GM15510 (cell line): ENCODE results near the gene ZNF358.

ENCODE experiments used
- POLR2A ChIP-seq: IDR thresholded peaks from 3 replicates; pipeline ENCODE4 v1.6.1; 2011; ENCODE audit warnings: borderline replicate concordance; ENCODE audit not compliant: insufficient read length; ENCODE audit errors: extremely low read depth

Gene ZNF358

DNA sequence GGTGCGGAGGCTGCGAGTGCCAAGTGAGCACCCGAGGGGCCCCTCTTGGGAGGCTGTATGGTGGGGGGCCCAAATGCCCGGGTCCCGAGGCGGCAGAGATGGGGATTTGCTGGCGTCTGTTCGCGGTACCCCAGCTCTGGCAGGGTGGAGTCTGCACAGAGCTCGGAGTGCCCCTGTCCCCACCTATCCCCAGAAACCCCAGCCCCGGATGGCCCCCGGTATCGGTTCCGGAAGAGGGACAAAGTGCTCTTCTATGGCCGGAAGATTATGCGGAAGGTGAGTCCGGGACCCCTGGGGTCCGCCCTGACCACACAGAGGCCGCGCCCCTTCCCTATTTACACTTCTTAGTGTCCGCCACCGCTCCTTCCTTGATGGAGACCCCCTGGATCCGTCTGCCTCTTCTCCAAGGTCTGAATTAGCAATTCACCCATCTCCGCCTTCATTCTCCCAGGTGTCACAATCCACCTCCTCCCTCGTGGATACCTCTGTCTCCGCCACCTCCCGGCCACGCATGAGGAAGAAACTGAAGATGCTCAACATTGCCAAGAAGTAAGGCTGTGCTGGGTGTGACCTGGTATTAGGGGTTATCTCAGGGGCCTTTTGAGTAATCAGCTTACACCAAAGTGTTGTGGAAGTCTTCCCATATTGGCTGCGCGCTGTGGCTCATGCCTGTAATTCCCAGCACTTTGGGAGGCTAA, 20.2 kb downstream of the ZNF358 start:
- TF ChIP-seq POLR2A = no peak

DNA sequence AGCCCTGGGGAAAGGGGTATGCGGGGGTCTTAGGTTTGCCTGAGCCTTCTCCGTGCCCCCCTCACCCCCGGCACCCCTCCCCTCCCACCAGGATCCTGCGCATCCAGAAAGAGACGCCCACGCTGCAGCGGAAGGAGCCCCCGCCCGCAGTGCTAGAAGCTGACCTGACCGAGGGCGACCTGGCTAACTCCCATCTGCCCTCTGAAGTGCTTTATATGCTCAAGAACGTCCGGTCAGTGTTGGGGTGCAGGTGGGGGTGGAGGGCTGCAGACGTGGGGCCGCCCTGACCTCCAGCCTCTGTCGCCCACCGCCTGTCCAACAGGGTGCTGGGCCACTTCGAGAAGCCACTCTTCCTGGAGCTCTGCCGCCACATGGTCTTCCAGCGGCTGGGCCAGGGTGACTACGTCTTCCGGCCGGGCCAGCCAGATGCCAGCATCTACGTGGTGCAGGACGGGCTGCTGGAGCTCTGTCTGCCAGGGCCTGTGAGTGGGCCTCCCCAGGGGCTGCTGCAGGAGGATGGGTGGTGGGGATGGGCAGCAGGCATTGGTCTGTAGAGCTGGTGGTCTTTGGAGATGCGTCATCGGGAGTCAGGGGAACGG, 24.0 kb downstream of the ZNF358 start:
- TF ChIP-seq POLR2A = no peak

DNA sequence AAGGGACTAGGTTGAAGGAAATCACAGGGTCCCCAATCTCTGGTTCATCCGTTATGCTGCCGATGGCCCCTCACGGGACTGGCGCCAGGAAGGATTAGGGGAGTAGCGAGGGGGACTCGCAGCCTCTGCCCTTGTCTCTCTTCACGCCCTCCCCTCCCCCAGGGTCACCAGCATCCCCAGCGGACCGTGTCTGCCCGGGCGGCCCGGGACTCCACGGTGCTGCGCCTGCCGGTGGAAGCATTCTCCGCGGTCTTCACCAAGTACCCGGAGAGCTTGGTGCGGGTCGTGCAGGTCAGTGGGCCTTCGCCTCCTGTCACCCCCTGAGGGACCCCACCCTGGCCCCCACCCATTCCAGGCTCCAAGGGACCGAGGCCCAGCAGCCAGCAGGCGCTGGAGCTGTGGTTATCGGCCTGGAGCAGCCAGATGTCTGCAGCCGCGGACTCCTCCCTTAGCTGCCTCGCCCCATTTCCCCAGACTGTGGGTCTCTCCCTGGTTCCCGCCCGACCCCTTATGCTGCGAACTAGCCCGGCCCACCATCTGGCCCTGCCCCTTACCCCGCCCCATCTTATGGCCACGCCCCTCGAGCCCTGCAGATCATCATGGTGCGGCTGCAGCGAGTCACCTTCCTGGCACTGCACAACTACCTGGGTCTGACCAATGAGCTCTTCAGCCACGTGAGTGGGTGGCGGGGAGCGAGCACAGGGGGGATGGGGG, 25.0 kb downstream of the ZNF358 start:
- no peak for TF ChIP-seq POLR2A

DNA sequence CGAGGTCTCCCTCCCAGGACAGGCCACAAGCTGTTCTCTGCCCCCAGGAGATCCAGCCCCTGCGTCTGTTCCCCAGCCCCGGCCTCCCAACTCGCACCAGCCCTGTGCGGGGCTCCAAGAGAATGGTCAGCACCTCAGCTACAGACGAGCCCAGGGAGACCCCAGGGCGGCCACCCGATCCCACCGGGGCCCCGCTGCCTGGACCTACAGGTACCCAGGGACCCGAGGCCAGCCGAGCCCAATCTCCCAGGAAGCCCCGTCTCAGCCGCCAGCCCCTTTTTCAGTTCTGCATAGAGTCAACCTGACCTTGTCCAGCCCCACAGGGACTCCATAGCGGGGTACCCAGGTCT, 25.5 kb downstream of the ZNF358 start:
- no peak for TF ChIP-seq POLR2A

DNA sequence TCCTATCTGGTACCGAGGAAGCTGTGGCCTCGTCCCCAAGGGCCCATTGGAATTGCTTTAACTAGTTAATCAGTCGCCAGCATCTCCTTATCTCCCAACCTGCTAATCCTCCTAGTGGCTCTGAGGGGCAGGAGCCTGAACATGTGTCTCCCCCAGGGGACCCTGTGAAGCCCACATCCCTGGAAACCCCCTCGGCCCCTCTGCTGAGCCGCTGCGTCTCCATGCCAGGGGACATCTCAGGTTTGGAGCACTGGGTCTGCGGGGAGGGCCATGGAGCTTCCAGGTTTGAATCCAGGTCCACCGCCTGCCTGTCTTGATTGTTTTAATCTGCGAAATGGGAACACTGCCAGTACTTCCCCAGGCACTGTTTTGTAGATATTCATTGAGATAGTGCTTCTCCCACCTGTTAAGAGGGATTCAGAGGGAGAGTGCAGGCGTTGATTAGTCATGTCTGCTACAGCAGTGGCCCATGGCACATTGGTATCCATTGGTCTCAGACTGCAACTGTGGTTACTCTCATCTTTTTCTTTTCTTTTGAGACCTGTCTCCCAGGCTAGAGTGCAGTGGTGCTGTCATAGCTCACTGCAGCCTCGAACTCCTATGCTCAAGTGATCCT, 26.0 kb downstream of the ZNF358 start:
- TF ChIP-seq POLR2A = no peak

DNA sequence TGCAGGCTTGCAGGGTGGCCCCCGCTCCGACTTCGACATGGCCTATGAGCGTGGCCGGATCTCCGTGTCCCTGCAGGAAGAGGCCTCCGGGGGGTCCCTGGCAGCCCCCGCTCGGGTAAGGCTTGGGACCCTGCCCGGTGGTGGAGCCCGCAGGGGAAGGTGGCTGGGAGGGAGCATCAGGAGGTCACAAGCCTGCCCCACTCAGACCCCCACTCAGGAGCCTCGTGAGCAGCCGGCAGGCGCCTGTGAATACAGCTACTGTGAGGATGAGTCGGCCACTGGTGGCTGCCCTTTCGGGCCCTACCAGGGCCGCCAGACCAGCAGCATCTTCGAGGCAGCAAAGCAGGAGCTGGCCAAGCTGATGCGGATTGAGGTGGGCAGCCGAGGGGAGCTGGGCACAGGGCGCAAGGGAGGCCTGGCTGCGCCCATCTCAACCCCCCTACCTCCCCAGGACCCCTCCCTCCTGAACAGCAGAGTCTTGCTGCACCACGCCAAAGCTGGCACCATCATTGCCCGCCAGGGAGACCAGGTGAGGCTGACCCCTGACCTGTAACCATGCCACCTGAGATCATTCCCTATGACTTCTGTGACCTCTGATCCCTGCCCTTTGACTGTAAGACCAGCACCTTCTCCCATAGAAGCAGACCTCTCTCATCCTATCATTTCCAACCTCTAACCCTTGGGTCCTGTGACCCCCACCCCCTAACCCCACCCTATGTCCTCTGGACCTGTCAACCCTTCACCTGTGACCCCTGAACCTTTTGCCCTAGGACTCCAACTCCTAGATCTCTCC, 26.8 kb downstream of the ZNF358 start:
- TF ChIP-seq POLR2A = no peak

DNA sequence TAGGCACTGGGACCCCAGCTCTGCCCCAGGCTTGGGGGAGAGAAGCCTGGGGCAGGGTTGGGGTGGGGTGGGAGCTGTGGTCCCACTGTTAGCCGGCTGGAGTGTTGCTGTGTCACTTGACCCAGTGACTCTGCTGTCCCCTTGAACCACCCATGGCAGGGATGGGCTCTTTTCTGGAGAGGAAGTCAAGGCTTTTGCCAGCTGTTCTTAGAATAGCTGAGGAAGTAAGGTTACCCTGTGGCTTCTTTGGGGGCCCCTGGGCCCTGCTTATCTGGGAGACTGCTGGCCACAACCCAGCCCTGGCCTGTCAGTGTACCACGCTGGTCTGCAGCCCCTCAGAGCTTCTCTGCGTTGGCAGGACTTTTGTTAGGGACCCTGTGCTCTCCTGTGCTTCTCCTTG, 28.7 kb downstream of the ZNF358 start:
- TF ChIP-seq POLR2A = no peak

DNA sequence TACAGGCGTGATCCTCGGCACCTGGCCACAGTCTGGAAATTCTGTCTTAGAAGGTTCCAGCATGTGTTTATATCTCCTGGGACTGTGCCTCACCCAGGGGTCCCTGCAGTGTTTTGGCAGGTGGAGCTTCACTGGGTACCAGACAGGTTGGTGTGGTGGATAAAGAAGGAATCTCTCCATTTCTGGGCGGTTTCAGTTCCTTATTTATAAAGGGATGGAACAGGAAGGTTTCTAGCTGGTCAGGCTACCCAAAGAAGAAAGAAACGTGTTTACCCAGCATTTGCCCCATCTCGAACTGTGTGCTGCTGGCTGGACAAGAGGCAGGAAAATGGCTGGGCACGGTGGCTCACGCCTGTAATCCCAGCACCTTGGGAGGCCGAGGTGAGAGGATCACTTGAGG, 29.4 kb downstream of the ZNF358 start:
- TF ChIP-seq POLR2A = no peak

DNA sequence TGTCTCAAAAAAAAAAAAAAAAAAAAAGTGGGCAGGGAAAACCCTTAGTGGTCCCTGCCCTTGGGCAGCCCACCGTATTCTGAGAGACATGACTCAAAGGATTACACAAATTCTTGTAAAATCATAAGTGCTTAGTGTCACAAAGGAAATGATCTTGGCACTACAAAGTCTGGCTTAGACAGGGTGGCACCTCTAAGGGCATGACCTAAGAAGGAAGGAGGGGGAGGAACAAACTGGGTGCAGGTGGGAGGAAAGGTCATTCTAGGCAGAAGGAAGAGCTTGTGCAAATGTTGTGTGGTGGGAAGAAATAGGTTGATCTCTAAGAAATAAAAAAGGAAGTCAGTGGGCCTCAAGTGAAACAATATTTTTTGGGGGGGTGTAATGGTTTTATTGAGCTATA, 30.0 kb downstream of the ZNF358 start:
- TF ChIP-seq POLR2A = no peak

DNA sequence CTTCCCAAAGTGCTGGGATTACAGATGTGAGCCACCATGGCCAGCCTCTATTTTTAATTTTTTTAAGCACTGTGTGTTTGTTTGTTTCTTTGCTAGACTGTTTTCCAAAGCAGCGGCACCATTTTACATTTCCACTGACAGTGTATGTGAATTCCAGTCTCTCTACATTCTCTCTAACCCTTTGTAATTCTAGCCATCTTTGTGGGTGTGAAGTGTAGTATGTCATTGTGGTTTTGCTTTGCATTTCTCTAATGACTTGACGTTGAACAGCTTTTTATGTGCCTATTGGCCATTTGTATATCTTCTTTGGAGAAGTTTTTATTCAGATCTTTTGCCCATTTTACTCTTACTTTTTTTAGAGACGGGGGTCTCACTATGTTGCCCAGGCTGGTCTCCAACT, 31.3 kb downstream of the ZNF358 start:
- no peak for TF ChIP-seq POLR2A

DNA sequence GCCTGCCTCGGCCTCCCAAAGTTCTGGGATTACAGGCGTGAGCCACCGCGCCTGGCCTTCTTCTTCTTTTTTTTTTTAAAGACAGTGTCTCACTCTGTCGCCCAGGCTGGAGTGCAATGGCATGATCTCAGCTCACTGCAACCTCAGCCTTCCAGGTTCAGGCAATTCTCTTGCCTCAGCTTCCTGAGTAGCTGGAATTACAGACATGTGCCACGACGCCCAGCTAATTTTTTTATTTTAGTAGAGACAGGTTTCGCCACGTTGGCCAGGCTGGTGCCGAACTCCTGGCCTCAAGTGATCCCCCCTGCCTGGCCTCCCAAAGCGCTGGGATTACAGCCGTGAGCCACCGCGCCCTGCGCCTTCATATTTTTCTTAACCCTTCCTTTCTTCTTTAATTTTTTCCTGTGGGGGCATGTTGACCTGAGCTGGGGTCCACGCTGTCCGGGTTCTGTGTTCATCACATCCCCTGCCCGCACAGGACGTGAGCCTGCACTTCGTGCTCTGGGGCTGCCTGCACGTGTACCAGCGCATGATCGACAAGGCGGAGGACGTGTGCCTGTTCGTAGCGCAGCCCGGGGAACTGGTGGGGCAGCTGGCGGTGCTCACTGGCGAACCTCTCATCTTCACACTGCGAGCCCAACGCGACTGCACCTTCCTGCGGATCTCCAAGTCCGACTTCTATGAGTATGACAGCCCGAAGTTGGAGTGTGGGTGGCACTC, 33.7 kb downstream of the ZNF358 start:
- TF ChIP-seq POLR2A = no peak

DNA sequence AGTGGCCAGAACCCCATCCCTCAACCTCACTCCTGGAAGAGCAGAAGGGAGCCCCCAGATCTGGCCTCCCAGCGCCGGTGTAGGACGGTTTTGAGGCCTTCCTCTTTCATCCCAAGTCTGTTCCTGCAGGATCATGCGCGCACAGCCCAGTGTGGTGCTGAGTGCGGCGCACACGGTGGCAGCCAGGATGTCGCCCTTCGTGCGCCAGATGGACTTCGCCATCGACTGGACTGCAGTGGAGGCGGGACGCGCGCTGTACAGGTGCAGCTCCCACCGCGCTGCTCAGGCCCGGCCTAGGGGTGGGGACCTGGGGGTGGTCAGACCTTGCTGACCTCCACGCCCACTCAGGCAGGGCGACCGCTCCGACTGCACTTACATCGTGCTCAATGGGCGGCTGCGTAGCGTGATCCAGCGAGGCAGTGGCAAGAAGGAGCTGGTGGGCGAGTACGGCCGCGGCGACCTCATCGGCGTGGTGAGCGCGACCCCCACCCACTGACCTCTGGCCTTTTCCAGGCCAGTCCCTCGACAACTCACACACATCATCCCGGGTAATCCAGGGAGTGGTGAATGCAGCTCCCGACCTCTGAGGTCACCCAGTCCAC, 34.4 kb downstream of the ZNF358 start:
- TF ChIP-seq POLR2A = no peak

DNA sequence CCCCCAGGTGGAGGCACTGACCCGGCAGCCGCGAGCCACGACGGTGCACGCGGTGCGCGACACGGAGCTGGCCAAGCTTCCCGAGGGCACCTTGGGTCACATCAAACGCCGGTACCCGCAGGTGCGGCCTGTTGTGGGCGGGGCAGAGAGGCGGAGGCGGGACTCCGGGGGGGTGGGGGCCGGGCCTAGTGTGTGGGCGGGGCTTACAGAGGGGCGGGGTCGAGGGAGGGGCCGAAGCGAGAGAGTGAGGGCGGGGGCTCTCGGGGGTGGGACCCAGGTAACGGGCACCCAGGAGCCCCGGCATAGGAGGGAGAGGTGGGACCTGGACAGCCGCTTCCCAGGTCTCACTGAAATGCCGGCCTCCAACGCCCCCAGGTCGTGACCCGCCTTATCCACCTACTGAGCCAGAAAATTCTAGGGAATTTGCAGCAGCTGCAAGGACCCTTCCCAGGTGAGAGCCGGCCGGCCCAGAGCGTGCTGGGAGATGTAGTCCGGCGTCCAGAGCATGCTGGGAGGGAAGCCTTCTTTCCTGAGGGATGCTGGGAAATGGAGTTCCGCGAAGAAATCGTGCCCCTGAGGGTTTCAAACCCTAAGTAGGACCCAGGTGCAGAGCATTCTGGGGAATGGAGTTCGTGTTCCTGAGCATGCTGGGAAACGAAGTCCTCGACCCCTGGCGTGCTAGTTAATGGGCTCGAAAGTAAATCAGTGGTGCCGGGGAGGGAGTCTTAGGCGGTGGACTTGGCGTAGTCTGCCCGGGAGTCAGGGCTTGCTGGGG, 35.3 kb downstream of the ZNF358 start:
- TF ChIP-seq POLR2A = no peak
